DMS153 treated with DMSO at 0.1 percent for 48 hours (cell line): ENCODE measurements around the gene ARHGDIA.
A peak's percentile ranks its signal among the peaks of the same experiment; 100 is the strongest.

Source experiments
- DNase-seq: peaks from one replicate; lab custom pipeline; 2025; ENCODE audit not compliant: unreplicated experiment; lab: John Stamatoyannopoulos, UW

The ARHGDIA gene

GRCh38 chr17:81888988-81889595 lies 18.0 kb upstream of the ARHGDIA start:
- DNase-seq = no peak

DNA sequence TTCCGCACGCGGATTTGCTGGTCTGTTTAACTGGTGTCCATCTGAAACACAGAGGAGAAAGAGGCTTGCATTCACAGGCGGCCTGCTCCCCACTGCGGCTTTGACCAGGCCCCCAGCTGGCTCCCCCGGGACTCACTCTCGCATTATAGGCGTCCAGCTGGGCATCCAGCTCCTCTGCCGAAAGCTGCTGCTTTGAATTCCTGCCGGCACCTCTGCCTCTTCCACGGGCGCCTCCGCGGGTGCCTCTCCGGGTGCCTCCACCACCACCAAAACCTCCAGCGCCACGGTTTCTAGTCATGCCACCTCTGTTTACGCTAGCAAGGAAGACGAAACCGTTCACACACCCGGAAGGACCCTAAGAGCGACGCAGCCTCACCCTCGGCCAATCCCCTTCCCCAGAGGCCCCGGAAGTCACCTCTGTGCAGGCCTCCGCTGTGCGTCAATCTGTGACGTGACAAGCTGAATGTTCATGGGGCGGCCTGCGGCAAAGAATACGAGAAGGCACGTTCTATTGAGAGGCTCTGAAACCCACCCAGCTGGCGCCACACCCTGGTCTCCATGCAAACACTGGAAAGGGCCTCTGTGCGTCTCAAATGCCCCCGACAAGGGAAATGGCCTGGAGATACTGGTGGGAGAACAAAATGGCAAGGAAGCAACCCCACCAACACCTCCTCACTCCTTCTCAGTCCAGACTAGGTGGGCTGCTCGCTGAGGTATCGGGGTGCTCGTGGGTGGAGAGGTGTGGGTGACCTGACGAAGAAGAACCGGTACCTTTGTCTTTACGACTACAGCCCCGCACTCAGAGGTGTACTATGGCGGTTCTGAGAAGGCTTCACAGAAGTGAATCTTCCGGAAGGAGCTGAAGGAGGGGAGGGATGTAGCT lies 17.2 kb upstream of the ARHGDIA start:
- DNase-seq = no peak

GRCh38 chr17:81885869-81886548 lies 14.9 kb upstream of the ARHGDIA start:
- DNase-seq = no peak

GRCh38 chr17:81885454-81885853 lies 14.3 kb upstream of the ARHGDIA start:
- DNase-seq = no peak

DNA sequence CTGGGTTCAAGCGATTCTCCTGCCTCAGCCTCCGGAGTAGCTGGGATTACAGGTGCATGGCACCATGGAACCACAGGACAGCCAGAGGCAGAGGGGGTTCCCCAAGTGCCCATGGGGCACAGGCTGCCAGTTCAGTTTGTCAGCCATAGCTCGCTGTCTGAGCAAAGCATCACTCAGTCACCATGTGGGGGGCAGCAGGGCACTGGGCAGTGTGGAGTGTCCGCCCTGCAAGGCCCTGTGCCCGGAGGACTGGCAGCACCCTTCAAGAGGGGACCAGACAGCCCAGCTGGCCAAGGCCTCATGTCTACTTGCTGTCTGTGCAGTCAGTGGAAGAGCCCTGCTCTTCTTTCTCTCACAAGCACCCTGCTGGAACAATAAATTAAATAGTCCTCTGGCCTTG lies 13.8 kb upstream of the ARHGDIA start:
- no peak for DNase-seq

DNA sequence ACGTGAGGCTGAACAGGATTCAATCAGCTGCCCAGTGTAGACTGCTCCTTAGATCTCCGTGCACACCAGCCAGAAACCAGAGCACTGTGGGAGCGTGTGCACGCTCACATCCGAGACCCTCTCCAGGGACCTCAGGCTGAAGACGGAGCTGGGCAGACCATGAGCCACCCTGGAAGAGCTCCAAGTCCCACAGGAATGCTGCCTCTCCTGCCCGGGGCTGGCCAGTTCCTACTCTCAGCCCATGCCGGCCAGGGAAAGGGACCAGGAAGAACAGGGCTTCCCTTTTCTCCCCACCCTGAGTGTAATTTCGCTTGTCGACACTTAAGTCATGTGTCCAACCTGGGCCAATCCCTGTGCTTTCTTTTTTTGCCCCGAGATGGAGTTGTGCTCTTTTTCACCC lies 13.4 kb upstream of the ARHGDIA start:
- no peak for DNase-seq

GRCh38 chr17:81879121-81879520 lies 8.0 kb upstream of the ARHGDIA start:
- DNase-seq = no peak

- DNase-seq = no peak
Measured at GRCh38 chr17:81878294-81878693, 7.2 kb upstream of the ARHGDIA start.

GRCh38 chr17:81877569-81877968 lies 6.4 kb upstream of the ARHGDIA start:
- DNase-seq = no peak

- DNase-seq = peak; percentile 68
Measured at GRCh38 chr17:81871387-81872230, 472 bp upstream of the ARHGDIA start.

DNA sequence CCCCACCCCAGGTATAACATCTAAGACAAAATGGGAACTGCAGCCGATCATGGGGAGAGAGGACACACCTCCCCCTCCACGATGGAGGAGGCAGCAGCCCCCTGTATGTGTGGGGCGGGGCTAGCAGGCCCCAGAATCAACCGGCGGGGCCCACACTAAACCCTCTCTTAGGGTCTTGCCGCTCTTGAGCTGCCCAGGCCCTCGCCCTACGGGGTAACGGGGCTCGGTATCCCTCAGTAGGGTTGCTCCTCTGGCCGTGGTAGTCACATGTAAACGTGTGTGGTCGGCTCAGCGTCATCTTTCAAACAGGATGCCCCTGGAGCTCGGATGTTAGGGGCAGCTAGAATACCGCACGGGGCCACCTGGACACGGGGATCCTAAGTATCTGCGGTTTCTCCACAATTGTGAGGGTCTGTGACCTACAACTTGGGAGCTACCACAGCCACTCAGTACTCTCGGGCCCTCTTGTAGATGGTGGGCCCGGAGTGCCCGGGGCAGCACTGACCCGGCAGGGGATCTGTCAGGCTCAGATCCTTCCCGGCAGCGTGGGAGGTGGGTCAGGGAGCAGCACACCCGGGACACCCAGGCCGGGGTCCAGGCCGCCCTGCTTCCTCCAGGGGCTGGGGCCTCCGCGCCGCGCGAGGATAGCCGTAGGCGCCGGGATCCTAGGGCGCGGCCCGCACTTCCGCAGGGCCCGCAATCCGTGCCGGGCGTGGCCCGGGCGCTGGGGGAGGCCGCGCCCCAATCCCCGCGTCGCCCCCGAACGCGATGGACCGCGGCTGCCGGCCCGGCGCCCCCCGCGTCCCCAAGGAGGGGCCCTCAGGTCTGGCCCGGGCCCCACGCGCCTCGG lies 781 bp downstream of the ARHGDIA start:
- DNase-seq = no peak

DNA sequence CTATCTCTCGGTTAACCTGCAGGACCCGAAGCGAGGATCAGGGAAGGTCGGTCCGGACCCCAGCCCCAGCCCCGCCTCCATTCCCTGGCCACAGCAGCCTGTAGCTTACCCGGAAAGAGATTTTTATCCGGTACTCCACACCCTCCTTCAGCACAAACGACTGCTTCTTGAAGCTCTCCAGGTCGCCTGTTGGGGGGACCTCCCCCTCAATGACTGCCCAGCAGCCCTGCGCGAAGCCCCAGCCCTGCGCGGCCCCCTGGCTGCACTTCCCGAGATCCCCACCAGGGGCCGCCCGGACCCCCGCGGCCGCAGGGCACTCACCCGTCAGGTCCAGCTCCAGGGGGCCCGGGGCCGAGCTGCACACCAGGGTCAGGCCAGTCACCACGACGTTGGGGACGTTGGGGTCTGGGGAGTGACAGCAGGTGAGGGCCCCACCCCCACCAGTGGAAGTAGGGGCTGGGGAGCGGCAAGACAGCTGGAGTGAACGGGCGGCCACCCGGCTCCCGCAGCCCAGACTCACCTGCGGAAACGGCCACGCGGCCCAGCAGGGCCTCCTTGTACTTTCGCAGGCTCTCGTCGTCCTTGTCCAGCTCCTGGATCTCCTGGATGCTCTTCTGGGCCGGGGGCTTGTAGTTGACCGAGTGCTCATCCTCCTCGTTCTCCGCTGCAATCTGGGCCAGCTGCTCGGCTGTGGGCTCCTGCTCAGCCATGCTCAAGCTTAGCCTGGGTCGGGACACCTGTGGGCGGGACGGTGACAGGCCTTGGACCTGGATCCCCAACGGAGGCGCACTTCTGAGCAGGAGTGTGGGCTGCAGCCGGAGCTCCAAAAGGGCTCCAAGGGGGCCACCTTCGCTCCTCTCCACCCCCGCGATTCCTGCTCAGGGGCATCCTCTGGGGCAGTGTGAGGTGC lies 1.7 kb downstream of the ARHGDIA start:
- DNase-seq = no peak

DNA sequence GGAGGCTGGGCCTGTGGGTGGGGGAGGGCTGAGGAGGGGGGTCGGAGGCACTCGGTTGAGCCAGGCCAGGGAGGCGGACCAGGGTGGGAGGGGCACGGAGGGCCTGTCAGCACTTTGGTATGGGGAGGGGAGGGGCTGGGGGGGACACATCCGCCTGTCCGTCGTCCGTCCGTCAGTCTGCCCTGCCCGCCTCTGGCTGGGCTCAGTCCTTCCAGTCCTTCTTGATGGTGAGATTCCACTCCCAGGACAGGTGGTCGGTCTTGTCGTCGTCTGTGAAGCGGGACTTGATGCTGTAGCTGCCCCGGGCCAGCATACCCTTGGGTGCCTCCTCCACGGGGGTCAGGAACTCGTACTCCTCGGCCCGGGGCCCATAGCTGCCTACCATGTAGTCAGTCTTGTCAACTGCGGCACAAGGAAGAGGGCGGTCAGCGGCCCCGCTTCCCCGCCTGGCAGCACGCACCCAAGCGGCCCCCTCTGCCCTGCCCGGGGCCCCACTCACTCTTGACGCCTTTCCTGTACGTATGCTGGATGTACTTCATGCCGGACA lies 2.4 kb downstream of the ARHGDIA start:
- DNase-seq = no peak

GRCh38 chr17:81867991-81868673 lies 3.0 kb downstream of the ARHGDIA start:
- DNase-seq = no peak

- no peak for DNase-seq
Measured at GRCh38 chr17:81867170-81867990, 3.8 kb downstream of the ARHGDIA start.

GRCh38 chr17:81866440-81867169 lies 4.5 kb downstream of the ARHGDIA start:
- no peak for DNase-seq
